ENCODE data around the gene KIF3A.

Gene KIF3A

GRCh38 chr5:132770476-132771159 lies 33.3 kb upstream of the KIF3A start:
- peak; percentile 64 for DNase-seq (ENCODE audit: low spot score)

- no peak for DNase-seq (ENCODE audit: low spot score)
Observed at GRCh38 chr5:132768485-132768868, 31.1 kb upstream of the KIF3A start.

GRCh38 chr5:132767150-132767549 lies 29.8 kb upstream of the KIF3A start:
- no peak for DNase-seq (ENCODE audit: low spot score)

- no peak for DNase-seq (ENCODE audit: low spot score)
Observed at GRCh38 chr5:132766806-132767055, 29.4 kb upstream of the KIF3A start.

GRCh38 chr5:132766020-132766805 lies 28.9 kb upstream of the KIF3A start:
- no peak for DNase-seq (ENCODE audit: low spot score)

GRCh38 chr5:132765311-132766019 lies 28.1 kb upstream of the KIF3A start:
- DNase-seq (ENCODE audit: low spot score): no peak

GRCh38 chr5:132764671-132765238 lies 27.4 kb upstream of the KIF3A start:
- DNase-seq (ENCODE audit: low spot score): no peak

GRCh38 chr5:132764051-132764450 lies 26.7 kb upstream of the KIF3A start:
- no peak for DNase-seq (ENCODE audit: low spot score)

GRCh38 chr5:132763181-132764036 lies 26.1 kb upstream of the KIF3A start:
- no peak for DNase-seq (ENCODE audit: low spot score)

GRCh38 chr5:132762246-132763000 lies 25.1 kb upstream of the KIF3A start:
- DNase-seq (ENCODE audit: low spot score): no peak

- DNase-seq (ENCODE audit: low spot score): no peak
Observed at GRCh38 chr5:132761321-132762240, 24.2 kb upstream of the KIF3A start.

GRCh38 chr5:132760601-132761317 lies 23.4 kb upstream of the KIF3A start:
- DNase-seq (ENCODE audit: low spot score): no peak

GRCh38 chr5:132760049-132760420 lies 22.7 kb upstream of the KIF3A start:
- DNase-seq (ENCODE audit: low spot score): no peak

GRCh38 chr5:132759114-132760048 lies 22.0 kb upstream of the KIF3A start:
- no peak for DNase-seq (ENCODE audit: low spot score)

GRCh38 chr5:132758451-132758850 lies 21.1 kb upstream of the KIF3A start:
- no peak for DNase-seq (ENCODE audit: low spot score)

- DNase-seq (ENCODE audit: low spot score): no peak
Observed at GRCh38 chr5:132756542-132756941, 19.2 kb upstream of the KIF3A start.

GRCh38 chr5:132754947-132755346 lies 17.6 kb upstream of the KIF3A start:
- DNase-seq (ENCODE audit: low spot score): no peak

- DNase-seq (ENCODE audit: low spot score): no peak
Observed at GRCh38 chr5:132754111-132754510, 16.8 kb upstream of the KIF3A start.
